Testis (tissue), 3 donors: ENCODE results near the gene PLA2G4A. TPM values are rescaled to one million over a fixed set of nuclear protein-coding genes. Genes with fewer than 3 reads are reported as not detected.
A peak's percentile ranks its signal among the peaks of the same experiment; 100 is the strongest.

Source experiments
- DNase-seq: peaks from one replicate; pipeline ENCODE4 v3.0.0-alpha.2; 2019
- H3K27ac ChIP-seq, 2 donors: fragments of 200-600 bp; sonication (generic); one replicate each; pipeline ENCODE4 v1.5.1; 2019
- H3K27me3 ChIP-seq: fragments of 200-600 bp; sonication (generic); one replicate; pipeline ENCODE4 v1.5.1; 2019
- H3K36me3 ChIP-seq: fragments of 200-600 bp; sonication (generic); one replicate; pipeline ENCODE4 v1.5.1; 2017; ENCODE audit warnings: low read depth; ENCODE audit errors: missing control alignments
- H3K4me1 ChIP-seq: fragments of 200-600 bp; sonication (generic); one replicate; pipeline ENCODE4 v1.5.1; 2019
- H3K4me3 ChIP-seq, 2 donors: fragments of 200-600 bp; sonication (generic); one replicate each; pipeline ENCODE4 v1.5.1; 2017 to 2019
- H3K9me3 ChIP-seq: fragments of 200-600 bp; sonication (generic); one replicate; pipeline ENCODE4 v1.5.1; 2017
- CTCF ChIP-seq, 3 experiments: fragments of 450-650 bp in 2 of 3; fragments of 200-600 bp in 1 of 3; sonication (generic) in 1 of 3; IDR thresholded peaks; one replicate each; pipeline ENCODE4 v1.5.1; 2016 to 2019; ENCODE audit warnings: antibody characterized with exemption in 3 of 3, mild to moderate bottlenecking in 2 of 3, moderate library complexity in 1 of 3
- POLR2A ChIP-seq: fragments of 450-650 bp; IDR thresholded peaks from one replicate; pipeline ENCODE4 v1.6.1; 2017; ENCODE audit warnings: antibody characterized with exemption, mild to moderate bottlenecking, moderate library complexity
- WGBS, 2 donors: methylation state at CpG; one replicate each; pipeline ENCODE4 v1.1.5; 2018; 5-methylcytosine and 5-hydroxymethylcytosine counted together
- intact Hi-C: fragments of 100-400 bp; cut with DNase I; formaldehyde crosslinking; loops from one replicate; pipeline ENCODE4 v1.15.1; 2023; ENCODE audit warnings: low total_unique reads
- polyA plus RNA-seq: library from polyadenylated mRNA; stranded (reverse); fragments of 350-450 nt; fragmentation: Illumina TruSeq; extraction: RNeasy Lipid Tissue Mini Kit (QIAGEN cat#74804); gene quantifications from one replicate; pipeline ENCODE4 v1.2.3, GENCODE V29; 2014; ENCODE audit warnings: low read depth, low replicate concordance; ENCODE audit not compliant: insufficient read depth
- total RNA-seq, 2 donors: library from RNA; depleted of rRNA; stranded (reverse); fragments of >200 nt; gene quantifications; one replicate each; pipeline ENCODE4 v1.2.3, GENCODE V29; 2016

The PLA2G4A gene
- total and polyA plus RNA-seq, 3 donors from 2014 or later, result 4.9 to 6.4 (median 6.4) TPM

GRCh38 chr1:186872291-186872690, 43.5 kb downstream of the PLA2G4A start:
- intact Hi-C loops, result no loop called here
- H3K4me1 ChIP-seq, result no peaks in the 10 kb centered on the region
- H3K9me3 ChIP-seq, result no peaks in the 10 kb centered on the region
- TF ChIP-seq CTCF (IDR thresholded peaks at IDR 0.05), result no peak
- TF ChIP-seq POLR2A, result no peak
- H3K27ac ChIP-seq, result no peak overlapping the region
- WGBS, 2 donors, result 85 to 86% methylated on average over 5 of the region's 5 CpGs
- H3K4me3 ChIP-seq, result no peak overlapping the region
- H3K27me3 ChIP-seq, result no peaks in the 10 kb centered on the region
- no peaks in the 10 kb centered on the region for H3K36me3 ChIP-seq
- DNase-seq, result no peak

- TF ChIP-seq POLR2A (no peak), CTCF (IDR thresholded peaks at IDR 0.05) (no peak)
- Histone ChIP-seq H3K27ac (no peak overlapping the region), H3K36me3 (no peaks in the 10 kb centered on the region), H3K27me3 (no peaks in the 10 kb centered on the region), H3K4me1 (no peaks in the 10 kb centered on the region), H3K4me3 (no peak overlapping the region), H3K9me3 (no peaks in the 10 kb centered on the region)
- DNase-seq, result no peak
- 83 to 90% methylated on average over 1 of the region's 1 CpG for WGBS, 2 donors
- intact Hi-C loops, result no loop called here
Observed at GRCh38 chr1:186873687-186874086, 44.9 kb downstream of the PLA2G4A start.

GRCh38 chr1:186875896-186876835, 47.4 kb downstream of the PLA2G4A start:
- DNase-seq, result no peak
- Histone ChIP-seq H3K4me3 (no peak overlapping the region), H3K27me3 (no peaks in the 10 kb centered on the region), H3K4me1 (no peaks in the 10 kb centered on the region), H3K9me3 (no peaks in the 10 kb centered on the region), H3K27ac (peak overlapping the region in 1 of 2 donors; percentile 5), H3K36me3 (no peaks in the 10 kb centered on the region)
- no peak for TF ChIP-seq CTCF (IDR thresholded peaks at IDR 0.05)
- no peak for TF ChIP-seq POLR2A
- 66 to 75% methylated on average over 12 of the region's 12 CpGs for WGBS, 2 donors
- intact Hi-C loops, result no loop called here

GRCh38 chr1:186878356-186878755, 49.6 kb downstream of the PLA2G4A start:
- Histone ChIP-seq H3K36me3 (no peaks in the 10 kb centered on the region), H3K27me3 (no peaks in the 10 kb centered on the region), H3K9me3 (no peaks in the 10 kb centered on the region), H3K4me1 (peaks cover 3% of the 10 kb centered on the region), H3K27ac (no peak overlapping the region), H3K4me3 (no peak overlapping the region)
- no peak for DNase-seq
- WGBS, 2 donors, result 77 to 85% methylated on average over 2 of the region's 2 CpGs
- no peak for TF ChIP-seq CTCF (IDR thresholded peaks at IDR 0.05)
- TF ChIP-seq POLR2A, result no peak
- intact Hi-C loops, result no loop called here

- WGBS, 2 donors, result 51 to 63% methylated on average over 1 of the region's 1 CpG
- Histone ChIP-seq H3K9me3 (no peaks in the 10 kb centered on the region), H3K36me3 (no peaks in the 10 kb centered on the region), H3K4me3 (no peak overlapping the region), H3K27ac (peak overlapping the region in 1 of 2 donors; percentile 46), H3K4me1 (peaks cover 3% of the 10 kb centered on the region), H3K27me3 (no peaks in the 10 kb centered on the region)
- TF ChIP-seq CTCF (IDR thresholded peaks at IDR 0.05) (no peak), POLR2A (no peak)
- intact Hi-C loops, result no loop called here
- DNase-seq, result no peak
Observed at GRCh38 chr1:186880982-186881381, 52.2 kb downstream of the PLA2G4A start.
